ENCODE data around the gene PLCH2.

The PLCH2 gene

GRCh38 chr1:2459757-2460156 is 16.3 kb upstream of the PLCH2 start:
- no peaks in the 10 kb centered on the region for H3K4me1 ChIP-seq (ENCODE audit: insufficient read depth, low read length, poor library complexity, severe bottlenecking)
- no peaks in the 10 kb centered on the region for H3K36me3 ChIP-seq (ENCODE audit: insufficient read depth, low read length)
- H3K4me2 ChIP-seq (ENCODE audit: low read depth, low read length, poor library complexity, severe bottlenecking), result no peak overlapping the region
- H3K9ac ChIP-seq (ENCODE audit: low read depth, low read length, poor library complexity, severe bottlenecking), result no peak overlapping the region
- H3K9me3 ChIP-seq (ENCODE audit: insufficient read depth, low read depth, low read length), result no peaks in the 10 kb centered on the region
- no peak overlapping the region for H2AFZ ChIP-seq (ENCODE audit: low read length)
- H3K9me2 ChIP-seq (replicated peaks; ENCODE audit: low read depth, low read length), result no peaks in the 10 kb centered on the region
- TF ChIP-seq CTCF (conservative IDR thresholded peaks at IDR 0.05; ENCODE audit: low read length), result no peak
- TF ChIP-seq EZH2phosphoT487 (IDR thresholded peaks at IDR 0.05; ENCODE audit: borderline replicate concordance), result no peak
- no peaks in the 10 kb centered on the region for H4K20me1 ChIP-seq (ENCODE audit: insufficient read depth, low read length, poor library complexity, severe bottlenecking)
- no peak overlapping the region for H3K4me3 ChIP-seq (ENCODE audit: low read length, poor library complexity, severe bottlenecking)
- no peaks in the 10 kb centered on the region for H3K79me2 ChIP-seq (ENCODE audit: insufficient read depth, low read length)
- H3K27me3 ChIP-seq (ENCODE audit: insufficient read depth, low read length, poor library complexity, severe bottlenecking), result no peaks in the 10 kb centered on the region
- H3F3A ChIP-seq (ENCODE audit: low read depth), result no peaks in the 10 kb centered on the region

GRCh38 chr1:2460203-2460602 is 15.9 kb upstream of the PLCH2 start:
- H3K9me3 ChIP-seq (ENCODE audit: insufficient read depth, low read depth, low read length), result no peaks in the 10 kb centered on the region
- H2AFZ ChIP-seq (ENCODE audit: low read length), result no peak overlapping the region
- H3K27me3 ChIP-seq (ENCODE audit: insufficient read depth, low read length, poor library complexity, severe bottlenecking), result no peaks in the 10 kb centered on the region
- H3K4me1 ChIP-seq (ENCODE audit: insufficient read depth, low read length, poor library complexity, severe bottlenecking), result no peaks in the 10 kb centered on the region
- no peak for TF ChIP-seq EZH2phosphoT487 (IDR thresholded peaks at IDR 0.05; ENCODE audit: borderline replicate concordance)
- no peak for TF ChIP-seq CTCF (conservative IDR thresholded peaks at IDR 0.05; ENCODE audit: low read length)
- no peaks in the 10 kb centered on the region for H3K79me2 ChIP-seq (ENCODE audit: insufficient read depth, low read length)
- H3K4me3 ChIP-seq (ENCODE audit: low read length, poor library complexity, severe bottlenecking), result no peak overlapping the region
- no peaks in the 10 kb centered on the region for H3K36me3 ChIP-seq (ENCODE audit: insufficient read depth, low read length)
- H3K9ac ChIP-seq (ENCODE audit: low read depth, low read length, poor library complexity, severe bottlenecking), result no peak overlapping the region
- no peaks in the 10 kb centered on the region for H4K20me1 ChIP-seq (ENCODE audit: insufficient read depth, low read length, poor library complexity, severe bottlenecking)
- no peaks in the 10 kb centered on the region for H3F3A ChIP-seq (ENCODE audit: low read depth)
- no peak overlapping the region for H3K4me2 ChIP-seq (ENCODE audit: low read depth, low read length, poor library complexity, severe bottlenecking)
- H3K9me2 ChIP-seq (replicated peaks; ENCODE audit: low read depth, low read length), result no peaks in the 10 kb centered on the region

- Histone ChIP-seq H3K4me3 (ENCODE audit: low read length, poor library complexity, severe bottlenecking) (no peak overlapping the region), H4K20me1 (ENCODE audit: insufficient read depth, low read length, poor library complexity, severe bottlenecking) (no peaks in the 10 kb centered on the region), H2AFZ (ENCODE audit: low read length) (no peak overlapping the region), H3K9me2 (replicated peaks; ENCODE audit: low read depth, low read length) (no peaks in the 10 kb centered on the region), H3F3A (ENCODE audit: low read depth) (no peaks in the 10 kb centered on the region), H3K9me3 (ENCODE audit: insufficient read depth, low read depth, low read length) (no peaks in the 10 kb centered on the region), H3K36me3 (ENCODE audit: insufficient read depth, low read length) (no peaks in the 10 kb centered on the region), H3K4me1 (ENCODE audit: insufficient read depth, low read length, poor library complexity, severe bottlenecking) (no peaks in the 10 kb centered on the region), H3K79me2 (ENCODE audit: insufficient read depth, low read length) (no peaks in the 10 kb centered on the region), H3K9ac (ENCODE audit: low read depth, low read length, poor library complexity, severe bottlenecking) (no peak overlapping the region), H3K27me3 (ENCODE audit: insufficient read depth, low read length, poor library complexity, severe bottlenecking) (no peaks in the 10 kb centered on the region), H3K4me2 (ENCODE audit: low read depth, low read length, poor library complexity, severe bottlenecking) (no peak overlapping the region)
- TF ChIP-seq EZH2phosphoT487 (IDR thresholded peaks at IDR 0.05; ENCODE audit: borderline replicate concordance), result no peak
- no peak for TF ChIP-seq CTCF (conservative IDR thresholded peaks at IDR 0.05; ENCODE audit: low read length)
Observed at GRCh38 chr1:2460996-2461751, 14.9 kb upstream of the PLCH2 start.
